ENCODE data around the gene INAFM2.

DNA sequence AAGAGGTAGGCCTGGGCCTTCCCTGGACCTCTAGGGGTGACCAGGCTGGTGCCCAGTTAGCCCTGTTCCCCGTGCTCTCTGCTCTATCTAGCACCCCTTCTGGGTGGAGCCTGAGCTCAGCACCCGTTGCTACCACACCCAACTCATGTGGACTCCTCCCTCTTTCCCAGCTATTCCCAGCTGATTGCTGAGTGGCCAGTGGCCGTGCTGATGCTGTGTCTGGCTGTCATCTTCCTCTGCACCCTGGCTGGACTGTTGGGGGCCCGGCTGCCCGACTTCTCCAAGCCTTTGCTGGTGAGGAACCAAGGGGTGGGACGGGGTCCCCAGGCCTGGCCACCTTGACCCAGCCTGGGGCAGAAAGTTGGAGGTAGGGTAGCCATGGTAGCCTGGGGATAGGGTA, 40.8 kb downstream of the INAFM2 start:
- TF ChIP-seq POLR2A (IDR thresholded peaks at IDR 0.05; ENCODE audit: low read depth): no peak
- TF ChIP-seq CTCF (IDR thresholded peaks at IDR 0.05): no peak
- no peak for TF ChIP-seq EP300 (IDR thresholded peaks at IDR 0.05)

Measured in esophagus muscularis mucosa (tissue), 4 donors.